ENCODE data around the gene PRC1. TPM values are rescaled to one million over a fixed set of nuclear protein-coding genes. Genes with fewer than 3 reads are reported as not detected.

The PRC1 gene
- polyA plus RNA-seq, 1 donor from 2014 or later: 18.2 TPM

GRCh38 chr15:91032919-91033803, 38.8 kb upstream of the PRC1 start:
- no peak overlapping the region for H3K4me2 ChIP-seq (ENCODE audit: low read length)

DNA sequence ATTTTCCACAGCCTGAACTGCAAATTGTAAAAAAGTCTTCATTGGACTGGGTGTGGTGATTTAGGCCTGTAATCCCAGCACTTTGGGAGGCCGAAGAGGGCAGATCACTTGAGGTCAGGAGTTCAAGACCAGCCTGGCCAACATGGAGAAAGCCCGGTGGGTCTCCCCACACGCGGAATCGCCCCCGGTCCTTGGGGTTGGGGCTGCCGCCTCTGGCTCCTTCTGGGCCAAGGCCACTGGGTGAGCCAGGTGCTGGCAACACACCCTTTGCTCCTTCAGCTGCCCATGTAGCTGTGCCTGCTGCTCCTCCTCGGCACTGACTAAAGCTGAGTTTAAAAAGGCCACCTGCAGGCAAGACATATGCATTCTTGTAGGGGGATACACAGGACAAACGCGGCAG, 37.5 kb upstream of the PRC1 start:
- Histone ChIP-seq H3K9me3 (ENCODE audit: low read length) (no peaks in the 10 kb centered on the region), H3K9me2 (ENCODE audit: insufficient read depth, low read length) (no peaks in the 10 kb centered on the region), H3K9ac (ENCODE audit: low read length) (no peak overlapping the region), H3K4me2 (ENCODE audit: low read length) (no peak overlapping the region), H3K27me3 (ENCODE audit: insufficient read depth, low read depth, low read length) (no peaks in the 10 kb centered on the region), H3K79me2 (replicated peaks; ENCODE audit: insufficient read depth, low read length) (no peaks in the 10 kb centered on the region), H2AFZ (ENCODE audit: low read depth, low read length) (no peak overlapping the region), H3K36me3 (ENCODE audit: insufficient read depth, low read length) (no peaks in the 10 kb centered on the region), H3F3A (ENCODE audit: insufficient read depth, low read length, poor library complexity, severe bottlenecking) (no peaks in the 10 kb centered on the region), H3K27ac (ENCODE audit: low read length) (no peak overlapping the region), H4K20me1 (ENCODE audit: insufficient read depth) (no peaks in the 10 kb centered on the region), H3K4me3 (ENCODE audit: low read length) (no peak overlapping the region)
- no peak for TF ChIP-seq RAD21 (conservative IDR thresholded peaks at IDR 0.05)
- no peak for TF ChIP-seq EP300 (conservative IDR thresholded peaks at IDR 0.05; ENCODE audit: poor library complexity, severe bottlenecking)
- TF ChIP-seq TAF1 (IDR thresholded peaks at IDR 0.05; ENCODE audit: low read depth): no peak
- no peak for TF ChIP-seq POLR2AphosphoS5 (IDR thresholded peaks at IDR 0.05)
- TF ChIP-seq EZH2 (IDR thresholded peaks at IDR 0.05; ENCODE audit: borderline replicate concordance, insufficient read depth, low read length, poor library complexity, severe bottlenecking): no peak
- TF ChIP-seq MXI1 (conservative IDR thresholded peaks at IDR 0.05; ENCODE audit: poor library complexity, severe bottlenecking): no peak
- TF ChIP-seq, protein P1, sequence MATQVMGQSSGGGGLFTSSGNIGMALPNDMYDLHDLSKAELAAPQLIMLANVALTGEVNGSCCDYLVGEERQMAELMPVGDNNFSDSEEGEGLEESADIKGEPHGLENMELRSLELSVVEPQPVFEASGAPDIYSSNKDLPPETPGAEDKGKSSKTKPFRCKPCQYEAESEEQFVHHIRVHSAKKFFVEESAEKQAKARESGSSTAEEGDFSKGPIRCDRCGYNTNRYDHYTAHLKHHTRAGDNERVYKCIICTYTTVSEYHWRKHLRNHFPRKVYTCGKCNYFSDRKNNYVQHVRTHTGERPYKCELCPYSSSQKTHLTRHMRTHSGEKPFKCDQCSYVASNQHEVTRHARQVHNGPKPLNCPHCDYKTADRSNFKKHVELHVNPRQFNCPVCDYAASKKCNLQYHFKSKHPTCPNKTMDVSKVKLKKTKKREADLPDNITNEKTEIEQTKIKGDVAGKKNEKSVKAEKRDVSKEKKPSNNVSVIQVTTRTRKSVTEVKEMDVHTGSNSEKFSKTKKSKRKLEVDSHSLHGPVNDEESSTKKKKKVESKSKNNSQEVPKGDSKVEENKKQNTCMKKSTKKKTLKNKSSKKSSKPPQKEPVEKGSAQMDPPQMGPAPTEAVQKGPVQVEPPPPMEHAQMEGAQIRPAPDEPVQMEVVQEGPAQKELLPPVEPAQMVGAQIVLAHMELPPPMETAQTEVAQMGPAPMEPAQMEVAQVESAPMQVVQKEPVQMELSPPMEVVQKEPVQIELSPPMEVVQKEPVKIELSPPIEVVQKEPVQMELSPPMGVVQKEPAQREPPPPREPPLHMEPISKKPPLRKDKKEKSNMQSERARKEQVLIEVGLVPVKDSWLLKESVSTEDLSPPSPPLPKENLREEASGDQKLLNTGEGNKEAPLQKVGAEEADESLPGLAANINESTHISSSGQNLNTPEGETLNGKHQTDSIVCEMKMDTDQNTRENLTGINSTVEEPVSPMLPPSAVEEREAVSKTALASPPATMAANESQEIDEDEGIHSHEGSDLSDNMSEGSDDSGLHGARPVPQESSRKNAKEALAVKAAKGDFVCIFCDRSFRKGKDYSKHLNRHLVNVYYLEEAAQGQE (IDR thresholded peaks at IDR 0.05; ENCODE audit: borderline replicate concordance): no peak

More at GRCh38 chr15:91032919-91033803, 38.8 kb upstream of the PRC1 start:
- H3K9ac ChIP-seq (ENCODE audit: low read length): no peak overlapping the region
- no peaks in the 10 kb centered on the region for H3K9me2 ChIP-seq (ENCODE audit: insufficient read depth, low read length)
- no peaks in the 10 kb centered on the region for H4K20me1 ChIP-seq (ENCODE audit: insufficient read depth)
- H3K79me2 ChIP-seq (replicated peaks; ENCODE audit: insufficient read depth, low read length): no peaks in the 10 kb centered on the region
- no peak overlapping the region for H2AFZ ChIP-seq (ENCODE audit: low read depth, low read length)
- H3K27ac ChIP-seq (ENCODE audit: low read length): no peak overlapping the region
- TF ChIP-seq TAF1 (IDR thresholded peaks at IDR 0.05; ENCODE audit: low read depth) (no peak), EZH2 (IDR thresholded peaks at IDR 0.05; ENCODE audit: borderline replicate concordance, insufficient read depth, low read length, poor library complexity, severe bottlenecking) (no peak), EP300 (conservative IDR thresholded peaks at IDR 0.05; ENCODE audit: poor library complexity, severe bottlenecking) (no peak), POLR2AphosphoS5 (IDR thresholded peaks at IDR 0.05) (no peak), RAD21 (conservative IDR thresholded peaks at IDR 0.05) (no peak), MXI1 (conservative IDR thresholded peaks at IDR 0.05; ENCODE audit: poor library complexity, severe bottlenecking) (no peak), SMC3 (conservative IDR thresholded peaks at IDR 0.05; ENCODE audit: poor library complexity) (no peak)
- TF ChIP-seq, protein P1 (IDR thresholded peaks at IDR 0.05; ENCODE audit: borderline replicate concordance): no peak
- TF ChIP-seq, protein P2, sequence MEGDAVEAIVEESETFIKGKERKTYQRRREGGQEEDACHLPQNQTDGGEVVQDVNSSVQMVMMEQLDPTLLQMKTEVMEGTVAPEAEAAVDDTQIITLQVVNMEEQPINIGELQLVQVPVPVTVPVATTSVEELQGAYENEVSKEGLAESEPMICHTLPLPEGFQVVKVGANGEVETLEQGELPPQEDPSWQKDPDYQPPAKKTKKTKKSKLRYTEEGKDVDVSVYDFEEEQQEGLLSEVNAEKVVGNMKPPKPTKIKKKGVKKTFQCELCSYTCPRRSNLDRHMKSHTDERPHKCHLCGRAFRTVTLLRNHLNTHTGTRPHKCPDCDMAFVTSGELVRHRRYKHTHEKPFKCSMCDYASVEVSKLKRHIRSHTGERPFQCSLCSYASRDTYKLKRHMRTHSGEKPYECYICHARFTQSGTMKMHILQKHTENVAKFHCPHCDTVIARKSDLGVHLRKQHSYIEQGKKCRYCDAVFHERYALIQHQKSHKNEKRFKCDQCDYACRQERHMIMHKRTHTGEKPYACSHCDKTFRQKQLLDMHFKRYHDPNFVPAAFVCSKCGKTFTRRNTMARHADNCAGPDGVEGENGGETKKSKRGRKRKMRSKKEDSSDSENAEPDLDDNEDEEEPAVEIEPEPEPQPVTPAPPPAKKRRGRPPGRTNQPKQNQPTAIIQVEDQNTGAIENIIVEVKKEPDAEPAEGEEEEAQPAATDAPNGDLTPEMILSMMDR (IDR thresholded peaks at IDR 0.05; ENCODE audit: poor library complexity, severe bottlenecking): no peak
- H3F3A ChIP-seq (ENCODE audit: insufficient read depth, low read length, poor library complexity, severe bottlenecking): no peaks in the 10 kb centered on the region
- no peak overlapping the region for H3K4me3 ChIP-seq (ENCODE audit: low read length)
- H3K36me3 ChIP-seq (ENCODE audit: insufficient read depth, low read length): no peaks in the 10 kb centered on the region
- no peaks in the 10 kb centered on the region for H3K27me3 ChIP-seq (ENCODE audit: insufficient read depth, low read depth, low read length)
- H3K9me3 ChIP-seq (ENCODE audit: low read length): no peaks in the 10 kb centered on the region

All from neural cell (in vitro differentiated cells).